ENCODE results near the gene PLPP2.

DNA sequence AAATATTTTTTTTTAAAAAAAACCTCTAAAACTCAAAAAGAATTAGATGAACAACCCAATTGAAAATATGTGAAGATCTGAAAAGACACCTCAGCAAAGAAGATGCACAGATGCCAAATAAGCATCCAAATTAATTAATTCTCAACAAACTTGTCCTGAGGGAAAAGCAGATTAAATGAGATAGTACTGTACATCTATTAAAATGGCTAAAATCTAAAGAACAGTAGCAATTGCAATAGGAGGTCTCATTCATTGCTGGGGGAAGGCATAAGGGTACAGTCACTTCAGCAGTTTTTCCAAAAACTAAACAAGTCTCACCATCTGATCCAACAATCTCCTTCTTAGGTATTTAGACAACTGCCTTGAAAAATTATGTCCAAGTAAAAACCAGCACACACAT lies 22.0 kb downstream of the PLPP2 start:
- TF ChIP-seq CTCF (IDR thresholded peaks at IDR 0.05): no peak
- TF ChIP-seq ZFX (IDR thresholded peaks at IDR 0.05; ENCODE audit: borderline replicate concordance): no peak

All from 22Rv1 (cell line).